Inferior parietal cortex (tissue), 1 donor: ENCODE results near the gene CLK2.
"Not testable (repeated sequence)": the region's sequence is repeated elsewhere in the genome, so short reads cannot be mapped to it uniquely, and the experiment has no call there.

Source experiments
- DNase-seq: peaks from one replicate; pipeline ENCODE4 v3.0.0-alpha.2; 2016; ENCODE audit errors: extremely low spot score

Gene CLK2

GRCh38 chr1:155266553-155266952 lies 6.8 kb downstream of the CLK2 start:
- no peak for DNase-seq

GRCh38 chr1:155263067-155263466 lies 10.2 kb downstream of the CLK2 start:
- no peak for DNase-seq

GRCh38 chr1:155261852-155262673 lies 11.2 kb downstream of the CLK2 start, which contains the start of gene SCAMP3:
Gene SCAMP3, minus strand, starts transcription at chr1:155262360. Its CDS starts 209 bp downstream, at chr1:155262151.
- DNase-seq = peak; percentile 99

DNA sequence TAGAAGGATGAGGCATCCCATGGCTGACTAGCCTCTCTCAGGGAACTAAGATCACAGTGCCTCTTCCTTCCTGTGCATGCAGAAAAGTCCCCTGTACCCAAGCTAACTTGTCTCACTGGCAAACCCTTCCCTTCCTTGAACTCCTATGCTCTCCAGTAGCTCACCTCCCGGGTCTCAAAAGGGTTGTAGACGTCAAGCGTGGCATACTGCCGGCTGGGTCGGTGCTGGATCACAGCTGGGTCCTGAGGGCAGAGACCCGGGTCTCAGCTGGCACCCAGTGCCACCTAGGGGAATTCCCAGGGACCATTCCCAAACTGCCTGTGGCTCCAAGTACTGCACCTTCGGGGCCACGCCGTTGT lies 11.8 kb downstream of the CLK2 start:
- DNase-seq = no peak

GRCh38 chr1:155260276-155260675 lies 13.0 kb downstream of the CLK2 start:
- no peak for DNase-seq

GRCh38 chr1:155256058-155256852 lies 17.0 kb downstream of the CLK2 start:
- no peak for DNase-seq

DNA sequence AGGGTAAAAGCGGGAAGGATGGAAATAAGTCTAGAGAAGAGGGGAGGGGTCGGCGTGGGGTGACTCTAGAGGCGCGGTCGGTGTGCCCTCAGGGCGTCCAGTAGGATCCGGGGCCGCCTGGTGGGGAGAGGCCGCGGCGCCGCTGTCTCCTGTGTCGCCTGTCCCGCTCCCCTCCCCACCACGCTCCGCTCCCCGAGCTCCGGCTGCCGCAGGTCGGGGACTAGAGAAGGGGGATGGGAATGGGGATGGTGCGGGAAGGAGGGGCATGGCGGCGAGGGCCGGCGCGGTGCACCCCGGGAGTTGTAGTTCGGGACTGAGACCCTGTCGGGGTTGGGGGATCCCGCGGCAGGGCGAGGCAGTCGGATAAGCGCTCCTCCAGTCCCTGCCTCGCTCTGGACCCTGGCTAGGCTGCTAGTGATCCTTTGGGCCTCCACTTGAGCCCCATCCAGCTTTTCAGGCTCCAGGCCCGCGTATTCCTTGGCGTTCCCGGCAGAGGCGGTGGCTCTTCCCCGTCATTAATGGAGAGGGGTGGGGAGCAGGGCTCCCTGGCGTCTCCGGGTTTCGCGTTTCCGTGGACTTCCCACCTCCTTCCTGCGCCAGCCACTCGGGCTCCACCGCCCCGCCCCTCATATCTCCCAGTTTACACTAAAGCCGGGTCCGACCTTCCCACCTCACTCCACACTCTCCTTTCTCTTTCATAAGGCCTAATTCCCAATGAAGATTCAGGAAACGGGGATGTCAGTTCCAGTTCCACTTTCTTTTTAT lies 17.9 kb downstream of the CLK2 start, which contains the start of gene ENTREP3:
Gene ENTREP3, minus strand, starts transcription at position 241 of the 765 bp plus-strand sequence. CDS start 606 bp downstream, outside the sequence.
- DNase-seq = peak; percentile 86

DNA sequence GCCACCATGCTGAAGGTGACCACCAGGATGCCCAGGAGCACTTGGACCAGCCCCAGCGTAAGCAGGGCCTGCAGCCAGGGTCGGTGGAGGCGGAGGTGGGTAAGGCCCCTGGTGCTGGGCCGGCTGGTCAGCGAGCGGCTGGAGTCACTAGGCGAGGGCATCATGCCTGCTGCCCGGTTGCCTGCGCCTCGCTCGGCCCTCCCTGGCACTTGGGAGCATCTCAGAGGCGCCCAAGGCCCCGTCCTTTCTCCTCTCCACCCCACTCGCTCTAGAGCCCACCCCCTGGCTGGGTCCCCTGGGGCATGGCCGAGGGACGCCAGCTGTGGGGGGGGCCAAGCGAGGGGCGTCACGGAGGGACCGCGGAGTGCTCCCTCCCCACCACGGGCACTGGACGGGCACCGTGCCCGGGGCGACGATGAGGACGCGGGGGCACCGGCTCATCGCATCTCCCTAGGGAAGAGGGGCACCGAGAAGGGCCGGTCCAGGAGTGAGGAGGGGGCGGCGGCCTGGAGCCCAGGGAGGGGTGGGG lies 18.5 kb downstream of the CLK2 start:
- DNase-seq = no peak

GRCh38 chr1:155254228-155254713 lies 19.0 kb downstream of the CLK2 start:
- no peak for DNase-seq

DNA sequence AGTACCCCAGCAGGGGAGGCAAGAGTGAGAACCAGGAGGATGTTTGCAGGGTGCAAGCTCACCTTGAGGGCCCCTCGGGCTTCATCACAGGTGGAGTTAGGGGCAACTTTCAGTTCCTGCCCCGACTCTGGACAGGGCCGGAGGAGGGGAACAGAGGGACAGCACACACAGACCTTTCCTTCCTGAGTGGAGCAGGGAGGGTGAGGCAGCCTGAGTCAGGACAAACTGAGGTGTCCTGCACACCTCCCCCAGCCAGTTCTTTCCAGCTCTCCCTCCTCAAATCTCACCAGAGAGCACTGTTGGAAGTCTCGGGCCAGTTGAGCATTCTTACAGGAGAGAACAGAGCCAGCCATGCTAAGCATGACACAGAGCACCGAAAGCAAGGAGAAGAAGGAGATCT lies 19.5 kb downstream of the CLK2 start:
- DNase-seq = no peak

DNA sequence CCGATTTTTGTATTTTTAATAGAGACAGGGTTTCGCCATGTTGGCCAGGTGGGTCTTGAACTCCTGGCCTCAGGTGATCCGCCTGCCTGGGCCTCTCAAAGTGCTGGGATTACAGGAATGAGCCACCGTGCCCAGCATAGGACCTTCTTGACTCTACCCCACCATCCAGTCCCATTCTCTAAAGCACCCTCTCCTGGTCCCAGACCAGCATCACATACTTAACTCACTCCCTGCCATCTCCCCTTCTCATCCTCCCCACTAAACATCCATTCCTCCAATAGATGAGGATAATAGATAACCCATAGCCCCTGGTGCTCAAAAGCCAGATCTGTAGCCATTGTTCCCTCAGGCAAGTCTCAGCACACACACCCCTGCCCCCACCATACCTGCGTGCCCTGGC lies 20.1 kb downstream of the CLK2 start:
- no peak for DNase-seq

GRCh38 chr1:155251566-155251965 lies 21.7 kb downstream of the CLK2 start:
- no peak for DNase-seq

DNA sequence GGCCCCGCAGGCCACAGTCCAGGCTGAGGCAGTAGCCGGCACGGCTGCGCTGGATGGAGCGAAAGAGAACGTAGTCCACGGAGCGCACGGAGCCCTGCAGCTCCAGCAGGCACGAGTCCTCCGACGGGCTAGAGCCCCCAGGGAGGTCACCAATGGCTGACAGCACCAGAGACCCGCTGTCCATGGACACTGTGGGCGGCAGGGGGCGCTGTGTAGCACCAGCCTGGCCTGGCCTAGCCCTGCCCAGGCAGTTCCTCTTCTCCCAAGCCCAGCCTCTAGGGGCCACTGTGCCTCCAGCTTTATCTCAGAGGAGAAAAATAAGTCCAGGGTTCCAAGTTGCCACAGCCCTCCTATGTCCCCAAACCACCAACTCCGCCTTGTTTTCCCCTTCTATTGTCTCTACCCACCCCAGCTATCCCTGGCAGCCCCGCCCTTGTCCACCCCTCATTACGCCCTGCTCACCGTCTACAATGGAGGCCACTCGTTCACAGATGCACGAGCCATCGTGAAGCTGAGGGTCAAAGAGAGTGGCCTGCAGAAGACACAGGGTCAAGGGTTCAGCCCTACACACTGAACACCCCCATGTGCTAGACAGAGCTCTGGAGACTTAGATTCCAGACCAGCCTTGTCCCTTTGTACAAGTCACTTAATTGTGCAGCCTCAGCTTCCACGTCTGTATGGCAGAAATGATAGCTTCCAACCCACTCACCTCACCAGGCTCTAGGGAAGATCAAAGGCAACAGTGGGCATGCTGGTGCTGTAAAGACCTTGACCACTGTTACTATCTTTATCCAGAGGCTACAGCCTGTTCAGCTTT lies 22.5 kb downstream of the CLK2 start:
- peak; percentile 91 for DNase-seq

DNA sequence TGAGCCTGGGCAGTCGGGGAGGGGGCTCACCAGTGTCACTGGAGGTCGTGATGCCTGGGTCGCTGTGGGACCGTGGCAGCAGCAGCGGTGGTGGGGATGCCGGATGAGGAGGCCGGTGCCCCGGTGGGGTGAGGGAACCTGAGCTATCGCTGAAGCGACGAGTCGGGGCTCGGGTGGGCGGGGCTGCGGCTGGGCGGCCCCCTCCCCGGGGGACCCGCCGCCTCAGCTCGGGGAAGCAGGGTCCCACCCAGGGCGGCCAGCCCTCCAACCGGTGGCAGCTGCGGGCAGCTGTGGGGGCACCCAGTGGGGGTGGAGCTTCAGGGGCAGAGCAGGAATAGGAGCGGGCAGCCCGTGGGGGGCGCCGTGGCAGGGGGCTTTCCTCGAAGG lies 23.1 kb downstream of the CLK2 start:
- DNase-seq = no peak

GRCh38 chr1:155247667-155248553 lies 25.4 kb downstream of the CLK2 start:
- no peak for DNase-seq

DNA sequence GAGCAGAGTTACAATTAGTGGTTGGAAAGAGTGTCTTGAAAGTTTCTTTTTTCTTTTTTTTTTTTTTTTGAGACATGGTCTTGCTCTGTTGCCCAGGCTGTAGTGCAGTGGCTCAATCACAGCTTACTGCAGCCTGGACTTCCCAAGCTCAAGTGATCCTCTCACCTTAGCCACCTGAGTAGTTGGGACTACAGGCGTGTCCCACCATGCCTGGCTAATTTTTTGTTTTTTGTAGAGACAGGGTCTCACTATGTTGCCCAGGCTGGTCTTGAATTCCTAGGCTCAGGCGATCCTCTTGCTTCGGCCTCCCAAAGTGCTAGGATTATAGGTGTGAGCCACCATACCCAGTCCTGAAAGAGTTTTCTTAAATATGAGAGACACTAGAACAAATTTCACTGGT lies 26.5 kb downstream of the CLK2 start:
- not testable (repeated sequence) for DNase-seq

- DNase-seq = no peak
Measured at GRCh38 chr1:155245163-155245524, 28.2 kb downstream of the CLK2 start.

DNA sequence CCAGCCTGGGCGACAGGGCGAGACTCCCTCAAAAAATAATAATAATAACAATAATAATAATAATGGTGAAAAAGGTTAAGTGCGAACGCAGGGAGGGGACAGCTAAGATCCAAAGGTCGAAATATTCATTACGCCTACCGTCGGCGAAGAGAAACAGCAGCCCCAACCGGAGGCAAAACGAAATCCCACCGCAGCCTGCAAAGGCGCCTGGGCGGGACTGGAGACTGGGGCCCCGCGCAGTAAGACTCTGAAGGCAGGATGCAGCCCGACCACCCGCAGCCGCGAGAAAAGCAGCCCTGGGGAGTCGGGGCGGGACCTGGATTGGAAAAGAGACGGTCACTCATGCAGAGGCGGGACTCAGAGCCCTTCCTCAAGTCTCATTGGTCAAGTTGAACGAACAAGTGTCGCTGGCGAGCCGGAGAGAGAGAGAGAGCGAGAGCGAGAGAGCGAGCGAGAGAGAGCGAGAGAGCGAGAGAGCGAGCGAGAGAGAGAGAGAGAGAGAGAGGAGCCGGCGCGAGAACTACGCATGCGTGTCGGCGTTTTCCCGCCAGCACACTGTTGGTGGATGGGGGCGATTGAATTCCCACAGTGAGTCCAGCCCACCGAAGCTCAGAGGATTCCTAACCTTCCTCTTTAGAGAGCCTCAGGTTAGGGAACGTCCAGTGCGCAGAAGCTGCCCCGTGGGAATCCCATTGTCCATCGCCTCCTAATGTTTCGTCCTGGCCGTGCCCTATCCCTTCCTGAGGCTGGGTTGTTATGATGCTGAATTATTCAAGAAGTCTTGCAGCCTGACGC lies 28.7 kb downstream of the CLK2 start:
- DNase-seq = peak; percentile 99

DNA sequence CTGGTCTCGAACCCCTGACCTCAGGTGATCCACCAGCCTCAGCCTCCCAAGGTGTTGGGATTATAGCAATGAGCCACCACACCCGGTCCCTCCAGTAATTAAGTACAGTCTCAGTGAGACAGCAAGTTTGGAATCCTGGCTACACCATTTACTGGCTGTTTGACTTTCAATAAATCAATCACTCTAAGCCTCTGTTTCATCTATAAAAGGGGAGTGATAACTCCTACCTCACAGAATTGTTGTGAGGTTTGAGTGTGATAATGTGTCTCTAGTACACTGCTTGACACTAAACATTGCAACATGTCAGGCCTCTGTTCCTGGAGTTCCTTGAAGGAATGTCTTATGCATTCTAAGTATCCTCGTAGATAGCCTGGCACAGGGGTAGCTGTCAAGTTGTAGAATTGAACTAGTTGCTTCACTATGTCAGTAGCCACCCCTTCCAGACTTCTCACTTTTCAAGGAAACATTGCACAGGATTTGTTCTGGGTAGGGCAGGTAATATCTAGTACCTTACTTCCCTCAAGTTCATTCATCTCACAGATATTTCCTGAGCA lies 30.4 kb downstream of the CLK2 start:
- no peak for DNase-seq
